HCT116 (cell line): ENCODE data around the gene ELF3. TPM values are rescaled to one million over a fixed set of nuclear protein-coding genes. Genes with fewer than 3 reads are reported as not detected.

Source experiments
- ATAC-seq: fragments of 200-7000 bp; cut with Tn5 transposase; 2 replicates; pipeline ENCODE4 v1.9.1; 2020; ENCODE audit warnings: mild to moderate bottlenecking, moderate library complexity
- BruUV-seq: library from RNA; stranded (reverse); fragments of 400-500 nt; replicated peaks from 2 replicates; lab custom pipeline; 2021; lab: Mats Ljungman, UMichigan
- CTCF ChIA-PET: fragments of 300-600 bp; sonication (Branson Sonifier 250); formaldehyde crosslinking; loops from one replicate; lab custom pipeline; 2021; ENCODE audit warnings: antibody characterized with exemption; lab: Charles Lee
- POLR2A ChIA-PET: fragments of 300-600, 350-600 bp; sonication (Branson Sonifier 250); formaldehyde crosslinking; loops from one replicate; lab custom pipeline; 2021; ENCODE audit warnings: antibody characterized with exemption; lab: Charles Lee
- RAD21 ChIA-PET, 2 experiments: fragments of 300-600 bp; sonication (Branson Sonifier 250); formaldehyde crosslinking; loops; one replicate each; lab custom pipeline; 2023; ENCODE audit warnings: low total read pairs in 2 of 2; ENCODE audit not compliant: uncharacterized antibody in 2 of 2, unreplicated experiment in 2 of 2, low non-redundant PET in 1 of 2; lab: Charles Lee
- DNase-seq: peaks from one replicate; pipeline ENCODE4 v3.0.0-alpha.2; 2010; ENCODE audit warnings: low read depth, low spot score
- H2AFZ ChIP-seq: fragments of 200-600 bp; shearing (Covaris generic), sonication (generic); 2 replicates; pipeline ENCODE4 v1.6.1; 2017; ENCODE audit warnings: low read depth, mixed run types, mixed read lengths, antibody characterized with exemption, low read length; ENCODE audit not compliant: poor library complexity, severe bottlenecking
- H3K27ac ChIP-seq: 2 replicates; pipeline ENCODE4 v1.5.1; 2012; ENCODE audit warnings: low read depth, low read length
- H3K27me3 ChIP-seq: fragments of 200-600 bp; sonication (generic); 2 replicates; pipeline ENCODE4 v1.6.1; 2016; ENCODE audit warnings: mixed run types, low read length, mixed read lengths; ENCODE audit not compliant: insufficient read depth
- H3K36me3 ChIP-seq, 2 experiments: fragments of 200-500 bp in 1 of 2; fragments of 200-600 bp in 1 of 2; sonication (Bioruptor generic) in 1 of 2; sonication (generic) in 1 of 2; 2 replicates each; pipeline versions ENCODE4 v1.5.1 to v1.6.1; 2014 to 2016; ENCODE audit warnings: low read length in 2 of 2, inconsistent platforms in 1 of 2, mixed read lengths in 1 of 2, mixed run types in 1 of 2; ENCODE audit not compliant: insufficient read depth in 2 of 2, control insufficient read depth in 1 of 2
- H3K4me1 ChIP-seq, 2 experiments: fragments of 200-600 bp in 1 of 2; sonication (generic) in 1 of 2; 2 replicates each; pipeline versions ENCODE4 v1.5.1 to v1.6.1; 2012 to 2017; ENCODE audit warnings: low read length in 2 of 2, inconsistent platforms in 1 of 2, mild to moderate bottlenecking in 1 of 2, mixed read lengths in 1 of 2, mixed run types in 1 of 2, moderate library complexity in 1 of 2; ENCODE audit not compliant: insufficient read depth in 2 of 2, control insufficient read depth in 1 of 2
- H3K4me2 ChIP-seq: fragments of 200-600 bp; sonication (generic); 2 replicates; pipeline ENCODE4 v1.6.1; 2017; ENCODE audit warnings: mixed run types, low read length, mixed read lengths
- H3K4me3 ChIP-seq, 2 experiments: fragments of 200-600 bp in 1 of 2; sonication (generic) in 1 of 2; replicated peaks in 1 of 2; 2 replicates each; pipeline ENCODE4 v1.5.1; 2011 to 2016; ENCODE audit warnings: low read length in 2 of 2, control low read depth in 1 of 2, low read depth in 1 of 2, mild to moderate bottlenecking in 1 of 2, mixed read lengths in 1 of 2, mixed run types in 1 of 2
- H3K79me2 ChIP-seq: fragments of 200-600 bp; sonication (generic); 2 replicates; pipeline ENCODE4 v1.6.1; 2017; ENCODE audit warnings: mild to moderate bottlenecking, mixed run types, low read length, moderate library complexity, mixed read lengths; ENCODE audit not compliant: insufficient read depth
- H3K9ac ChIP-seq: fragments of 200-600 bp; sonication (generic); 2 replicates; pipeline ENCODE4 v1.6.1; 2016; ENCODE audit warnings: low read length, mixed read lengths
- H3K9me2 ChIP-seq: fragments of 200-600 bp; sonication (generic), shearing (Covaris generic); 2 replicates; pipeline ENCODE4 v1.6.1; 2017; ENCODE audit warnings: mixed run types, mild to moderate bottlenecking, moderate library complexity; ENCODE audit not compliant: insufficient read depth
- H3K9me3 ChIP-seq, 2 experiments: fragments of 200-500 bp in 1 of 2; fragments of 200-600 bp in 1 of 2; sonication (Bioruptor generic) in 1 of 2; sonication (generic) in 1 of 2; 2 replicates each; pipeline ENCODE4 v1.6.1; 2014 to 2017; ENCODE audit warnings: low read length in 2 of 2, mixed read lengths in 2 of 2, inconsistent platforms in 1 of 2, low read depth in 1 of 2, mild to moderate bottlenecking in 1 of 2, mixed run types in 1 of 2, moderate library complexity in 1 of 2; ENCODE audit not compliant: control insufficient read depth in 1 of 2, insufficient read depth in 1 of 2
- H4K20me1 ChIP-seq: fragments of 200-600 bp; sonication (generic), shearing (Covaris generic); 2 replicates; pipeline ENCODE4 v1.6.1; 2017; ENCODE audit warnings: mixed run types, mild to moderate bottlenecking, moderate library complexity; ENCODE audit not compliant: insufficient read depth
- CBX3 ChIP-seq: IDR thresholded peaks from 2 replicates; pipeline ENCODE4 v1.6.1; 2012; ENCODE audit warnings: low read depth
- CTCF ChIP-seq, 3 experiments: fragments of 200-600 bp in 1 of 3; sonication (generic) in 1 of 3; IDR thresholded peaks in 2 of 3; conservative IDR thresholded peaks in 1 of 3; 2 replicates each; pipeline ENCODE4 v1.5.1; 2012 to 2017; ENCODE audit warnings: low read depth in 2 of 3, low read length in 2 of 3, antibody characterized with exemption in 1 of 3, borderline replicate concordance in 1 of 3, control low read depth in 1 of 3, mild to moderate bottlenecking in 1 of 3, mixed read lengths in 1 of 3, mixed run types in 1 of 3, moderate library complexity in 1 of 3; ENCODE audit not compliant: insufficient read depth in 1 of 3
- EGR1 ChIP-seq: IDR thresholded peaks from 2 replicates; pipeline ENCODE4 v1.6.1; 2012; ENCODE audit warnings: low read depth
- FOSL1 ChIP-seq: IDR thresholded peaks from 2 replicates; pipeline ENCODE4 v1.6.1; 2012; ENCODE audit warnings: low read depth
- POLR2A ChIP-seq: IDR thresholded peaks from 2 replicates; pipeline ENCODE4 v1.7.0; 2011; ENCODE audit warnings: borderline replicate concordance; ENCODE audit not compliant: insufficient read depth, insufficient read length; ENCODE audit errors: extremely low read depth
- REST ChIP-seq: IDR thresholded peaks from 2 replicates; pipeline ENCODE4 v1.6.1; 2012; ENCODE audit warnings: low read depth
- ZFX ChIP-seq: fragments of 450-650 bp; IDR thresholded peaks from 2 replicates; pipeline ENCODE4 v1.6.1; 2017
- intact Hi-C: fragments of 100-400 bp; cut with micrococcal nuclease; formaldehyde crosslinking; loops from 2 replicates; pipeline ENCODE4 v1.10.0; 2022
- total RNA-seq: library from RNA; stranded (reverse); gene quantifications from one replicate; pipeline ENCODE4 v1.2.1, GENCODE V29; 2021; ENCODE audit not compliant: unreplicated experiment

Gene ELF3
- total RNA-seq, 1 experiment from 2014 or later, result 200 TPM

GRCh38 chr1:202036595-202037387, 26.4 kb downstream of the ELF3 start:
- no TSS peak for BruUV-seq
- no peak overlapping the region for H3K27ac ChIP-seq
- TF ChIP-seq ZFX (no peak), FOSL1 (no peak), REST (no peak), CTCF (IDR thresholded peaks at IDR 0.05 in 2 of 3, conservative IDR thresholded peaks at IDR 0.05 in 1 of 3; ENCODE audit: borderline replicate concordance in 1 of 3, insufficient read depth in 1 of 3, low read depth in 2 of 3, low read length in 2 of 3) (no peak), POLR2A (no peak), EGR1 (no peak), CBX3 (no peak)
- H3K4me2 ChIP-seq, result no peak overlapping the region
- ChIA-PET CTCF (no interaction called here), RAD21 (interaction anchor here in 1 of 2 experiments (0.6 kb wide), 1 partner anchor 47 kb away, joined by 3 read pairs; no protein-coding TSS in a partner anchor), POLR2A (interaction anchor here (0.8 to 1.5 kb wide), 2 partner anchors 20 to 26 kb away, joined by 4 to 5 read pairs; partner anchors contain the start of gene ELF3)
- H3K9me2 ChIP-seq, result no peaks in the 10 kb centered on the region
- H3K9me3 ChIP-seq, result no peaks in the 10 kb centered on the region
- H3K9ac ChIP-seq, result no peak overlapping the region
- peaks cover 38 to 53% of the 10 kb centered on the region in 2 experiments for H3K4me1 ChIP-seq
- no peak overlapping the region for H2AFZ ChIP-seq
- no peaks in the 10 kb centered on the region for H4K20me1 ChIP-seq
- ATAC-seq (no peak), DNase-seq (no peak)
- H3K36me3 ChIP-seq, result no peaks in the 10 kb centered on the region
- no peak overlapping the region for H3K4me3 ChIP-seq
- no peaks in the 10 kb centered on the region for H3K79me2 ChIP-seq
- no peaks in the 10 kb centered on the region for H3K27me3 ChIP-seq
- intact Hi-C loops, result no loop called here
